Chondrocyte (in vitro differentiated cells): Measurements from ENCODE around the gene AMD1. TPM values are rescaled to one million over a fixed set of nuclear protein-coding genes. Genes with fewer than 3 reads are reported as not detected.
A peak's percentile ranks its signal among the peaks of the same experiment; 100 is the strongest.

Experiments
- DNase-seq: peaks from one replicate; pipeline ENCODE4 v3.0.0; 2021; ENCODE audit warnings: mixed read lengths, low spot score
- H3K27ac Mint-ChIP-seq: one replicate; pipeline ENCODE4 v1.8.0; 2021; ENCODE audit warnings: mild to moderate bottlenecking, moderate library complexity, mixed read lengths; ENCODE audit not compliant: unreplicated experiment
- H3K27me3 Mint-ChIP-seq: 2 replicates; pipeline ENCODE4 v1.8.0; 2021; ENCODE audit warnings: low read depth, mixed read lengths
- H3K36me3 Mint-ChIP-seq: 2 replicates; pipeline ENCODE4 v1.8.0; 2021; ENCODE audit warnings: low read depth, mixed read lengths
- H3K4me1 Mint-ChIP-seq: 2 replicates; pipeline ENCODE4 v1.8.0; 2021; ENCODE audit warnings: low read depth, mild to moderate bottlenecking, mixed read lengths
- H3K4me3 Mint-ChIP-seq: one replicate; pipeline ENCODE4 v1.8.0; 2021; ENCODE audit warnings: mild to moderate bottlenecking, moderate library complexity, mixed read lengths; ENCODE audit not compliant: unreplicated experiment
- H3K9me3 Mint-ChIP-seq: 2 replicates; pipeline ENCODE4 v1.8.0; 2021; ENCODE audit warnings: low read depth, mixed read lengths
- CTCF ChIP-seq: fragments of 200-600 bp; sonication (generic); IDR thresholded peaks from 2 replicates; pipeline ENCODE4 v1.5.0; 2021; ENCODE audit warnings: antibody characterized with exemption, mild to moderate bottlenecking, moderate library complexity
- total RNA-seq: library from RNA; stranded (reverse); gene quantifications from 3 replicates; pipeline ENCODE4 v1.2.1, GENCODE V29; 2021

The AMD1 gene
- total RNA-seq, 1 donor from 2014 or later: 31.1 TPM

- H3K9me3 Mint-ChIP-seq: no peaks in the 10 kb centered on the region
- peaks cover 89% of the 10 kb centered on the region for H3K4me1 Mint-ChIP-seq
- no peak overlapping the region for H3K27ac Mint-ChIP-seq
- no peak for TF ChIP-seq CTCF
- H3K4me3 Mint-ChIP-seq: no peak overlapping the region
- DNase-seq: no peak
- no peaks in the 10 kb centered on the region for H3K36me3 Mint-ChIP-seq
- no peaks in the 10 kb centered on the region for H3K27me3 Mint-ChIP-seq
Measured at GRCh38 chr6:110880651-110881050, 6.1 kb downstream of the AMD1 start.

GRCh38 chr6:110881546-110882273, 7.1 kb downstream of the AMD1 start:
- no peaks in the 10 kb centered on the region for H3K9me3 Mint-ChIP-seq
- peak overlapping the region; percentile 58 for H3K27ac Mint-ChIP-seq
- peaks cover 88% of the 10 kb centered on the region for H3K4me1 Mint-ChIP-seq
- no peaks in the 10 kb centered on the region for H3K27me3 Mint-ChIP-seq
- no peak overlapping the region for H3K4me3 Mint-ChIP-seq
- no peaks in the 10 kb centered on the region for H3K36me3 Mint-ChIP-seq
- no peak for DNase-seq
- TF ChIP-seq CTCF: no peak

GRCh38 chr6:110882274-110882619, 7.7 kb downstream of the AMD1 start:
- TF ChIP-seq CTCF: no peak

GRCh38 chr6:110882824-110883554, 8.4 kb downstream of the AMD1 start:
- TF ChIP-seq CTCF: no peak
- Mint-ChIP-seq H3K27me3 (no peaks in the 10 kb centered on the region), H3K9me3 (no peaks in the 10 kb centered on the region), H3K36me3 (no peaks in the 10 kb centered on the region), H3K4me1 (peaks cover 77% of the 10 kb centered on the region), H3K27ac (peak overlapping the region; percentile 67), H3K4me3 (no peak overlapping the region)
- DNase-seq: no peak

More at GRCh38 chr6:110882274-110882619, 7.7 kb downstream of the AMD1 start:
- no peaks in the 10 kb centered on the region for H3K9me3 Mint-ChIP-seq
- H3K4me3 Mint-ChIP-seq: no peak overlapping the region
- no peak for DNase-seq
- peaks cover 84% of the 10 kb centered on the region for H3K4me1 Mint-ChIP-seq
- H3K27me3 Mint-ChIP-seq: no peaks in the 10 kb centered on the region
- no peaks in the 10 kb centered on the region for H3K36me3 Mint-ChIP-seq
- peak overlapping the region; percentile 58 for H3K27ac Mint-ChIP-seq

GRCh38 chr6:110884321-110884720, 9.7 kb downstream of the AMD1 start:
- TF ChIP-seq CTCF: no peak
- no peaks in the 10 kb centered on the region for H3K27me3 Mint-ChIP-seq
- H3K4me1 Mint-ChIP-seq: peaks cover 66% of the 10 kb centered on the region
- no peak overlapping the region for H3K4me3 Mint-ChIP-seq
- no peaks in the 10 kb centered on the region for H3K9me3 Mint-ChIP-seq
- no peak for DNase-seq
- no peaks in the 10 kb centered on the region for H3K36me3 Mint-ChIP-seq
- H3K27ac Mint-ChIP-seq: peak overlapping the region; percentile 60
